Adipose tissue (tissue), 3 donors: ENCODE measurements around the gene NOXO1. TPM values are rescaled to one million over a fixed set of nuclear protein-coding genes. Genes with fewer than 3 reads are reported as not detected.

Experiments
- H3K27ac ChIP-seq: one replicate; pipeline ENCODE4 v1.5.1; 2013; ENCODE audit warnings: low read depth, low read length
- WGBS, 3 donors: extraction: QIAGEN DNeasy Blood & Tissue Kit; methylation state at CpG; one replicate each; pipeline ENCODE4 v1.1.7; 2013; 5-methylcytosine and 5-hydroxymethylcytosine counted together
- polyA plus RNA-seq, 3 donors: library from polyadenylated mRNA; stranded (reverse); fragments of 200-250 nt; gene quantifications; one replicate each; pipeline ENCODE4 v1.2.3, GENCODE V29; 2013
- donor health status: healthy with polysubstance abuse.
- donor health status: Bipolar disorder and iron deficiency.
- donor health status: healthy.

The NOXO1 gene
- polyA plus RNA-seq, 3 donors, result 0.15 to 0.67 TPM; not detected in 1

DNA sequence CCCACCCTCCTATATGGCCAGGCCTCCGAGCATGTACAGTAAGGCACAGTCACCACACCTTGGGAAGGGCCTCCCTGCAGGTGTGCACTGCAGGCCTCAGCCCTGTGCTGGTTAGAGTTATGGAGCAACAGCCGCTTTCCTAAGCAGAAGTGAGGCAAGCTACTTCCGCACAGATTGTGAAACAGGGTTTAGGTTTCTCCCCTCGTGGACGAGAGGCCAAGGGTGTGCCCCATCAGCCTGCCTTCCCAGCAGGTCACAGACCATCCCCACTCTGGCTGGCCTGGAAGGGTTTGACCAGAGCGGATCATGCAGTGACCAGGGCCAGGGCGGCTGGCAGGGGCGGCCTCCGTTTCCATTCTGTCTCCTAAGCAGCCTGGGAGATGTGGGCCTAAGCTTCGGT, 43.0 kb downstream of the NOXO1 start:
- WGBS, 3 donors, result 60 to 80% (median 75%) methylated on average over 10 of the region's 10 CpGs
- H3K27ac ChIP-seq, result no peak overlapping the region

DNA sequence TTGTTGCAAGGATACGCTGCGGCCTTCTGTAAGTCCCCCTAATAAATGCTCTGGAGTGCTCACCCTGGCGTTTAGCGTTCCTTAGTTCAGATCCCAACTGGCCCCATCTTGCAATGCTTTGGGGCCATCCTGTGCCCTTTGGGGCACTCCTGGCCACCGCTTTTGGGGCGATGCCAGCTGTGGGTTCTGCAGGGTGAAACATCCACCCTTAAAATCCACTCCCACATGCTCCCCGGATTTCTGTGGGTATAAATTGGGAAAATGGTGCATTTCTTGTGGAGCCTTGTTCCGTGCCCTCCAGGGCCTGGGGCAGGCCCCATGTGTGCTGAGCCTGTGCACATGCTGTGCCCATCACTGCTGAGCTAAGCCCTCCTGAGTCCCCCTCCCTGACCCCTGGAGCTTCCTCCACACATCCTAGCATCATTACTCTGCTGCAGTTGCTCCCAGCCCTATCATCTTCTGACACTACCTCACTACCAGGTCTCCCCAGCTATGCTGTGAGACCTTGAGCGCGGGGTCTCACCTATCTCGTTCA, 44.3 kb downstream of the NOXO1 start:
- H3K27ac ChIP-seq, result no peak overlapping the region
- WGBS, 3 donors, result 78 to 92% (median 88%) methylated on average over 11 of the region's 11 CpGs

- WGBS, 3 donors, result 49 to 70% (median 65%) methylated on average over 23 of the region's 23 CpGs
These were observed 48.1 kb downstream of the NOXO1 start for GRCh38 chr16:1933097-1933661.

DNA sequence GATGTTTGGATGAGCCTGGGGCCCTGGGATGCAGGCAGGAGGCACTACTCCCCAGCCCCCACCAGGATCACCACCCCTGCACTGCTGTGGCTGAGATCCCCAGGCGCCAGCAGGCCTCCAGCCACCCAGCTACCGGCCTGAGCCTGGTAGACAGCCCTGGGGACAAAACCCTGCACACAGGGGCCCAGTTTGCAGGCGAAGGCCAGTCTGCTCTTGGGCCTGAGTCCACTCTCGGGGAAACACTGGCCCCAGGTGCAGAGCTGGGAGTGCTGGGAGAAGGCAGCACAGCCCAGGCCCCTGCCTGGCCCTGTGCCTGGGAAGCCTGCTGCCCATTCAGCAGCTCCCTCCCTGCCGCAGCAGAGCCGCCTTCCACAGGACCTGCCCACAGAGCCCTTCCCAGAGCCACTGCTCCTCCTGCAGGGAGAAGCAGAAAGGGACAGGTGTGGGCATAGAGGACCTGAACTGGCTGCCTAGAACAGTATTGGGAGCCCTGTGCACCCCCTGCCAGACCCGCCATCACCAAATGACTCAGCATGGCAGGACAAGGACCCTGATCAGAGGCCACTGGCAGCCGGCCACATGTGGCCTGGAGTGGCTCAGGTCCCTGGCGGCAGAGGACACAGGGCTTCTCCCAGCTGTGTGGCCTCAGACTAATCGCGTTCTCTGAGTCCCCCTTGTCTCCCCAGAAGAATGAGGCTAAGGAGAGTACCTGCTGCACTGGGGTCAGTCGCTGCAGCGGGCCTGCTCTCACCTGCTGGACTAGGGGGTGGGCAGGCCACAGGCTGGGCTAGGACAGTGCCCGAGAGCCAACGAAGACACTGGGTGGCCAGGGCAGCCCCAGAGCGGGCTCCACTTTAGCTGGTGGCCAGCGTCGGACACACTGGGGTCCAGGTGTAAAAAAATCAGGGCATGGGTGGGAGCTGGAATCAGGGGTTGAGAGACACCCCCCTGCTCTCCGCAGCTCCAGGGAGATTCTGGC, 48.9 kb downstream of the NOXO1 start:
- 47 to 76% (median 71%) methylated on average over 19 of the region's 19 CpGs for WGBS, 3 donors

More at GRCh38 chr16:1933097-1933661, 48.1 kb downstream of the NOXO1 start:
- H3K27ac ChIP-seq, result no peak overlapping the region

GRCh38 chr16:1930338-1930720, 50.9 kb downstream of the NOXO1 start:
- WGBS, 3 donors, result 64 to 84% (median 73%) methylated on average over 9 to 10 of the region's 10 CpGs
- H3K27ac ChIP-seq, result no peak overlapping the region

More for the DNA sequence above, 48.9 kb downstream of the NOXO1 start:
- no peak overlapping the region for H3K27ac ChIP-seq

DNA sequence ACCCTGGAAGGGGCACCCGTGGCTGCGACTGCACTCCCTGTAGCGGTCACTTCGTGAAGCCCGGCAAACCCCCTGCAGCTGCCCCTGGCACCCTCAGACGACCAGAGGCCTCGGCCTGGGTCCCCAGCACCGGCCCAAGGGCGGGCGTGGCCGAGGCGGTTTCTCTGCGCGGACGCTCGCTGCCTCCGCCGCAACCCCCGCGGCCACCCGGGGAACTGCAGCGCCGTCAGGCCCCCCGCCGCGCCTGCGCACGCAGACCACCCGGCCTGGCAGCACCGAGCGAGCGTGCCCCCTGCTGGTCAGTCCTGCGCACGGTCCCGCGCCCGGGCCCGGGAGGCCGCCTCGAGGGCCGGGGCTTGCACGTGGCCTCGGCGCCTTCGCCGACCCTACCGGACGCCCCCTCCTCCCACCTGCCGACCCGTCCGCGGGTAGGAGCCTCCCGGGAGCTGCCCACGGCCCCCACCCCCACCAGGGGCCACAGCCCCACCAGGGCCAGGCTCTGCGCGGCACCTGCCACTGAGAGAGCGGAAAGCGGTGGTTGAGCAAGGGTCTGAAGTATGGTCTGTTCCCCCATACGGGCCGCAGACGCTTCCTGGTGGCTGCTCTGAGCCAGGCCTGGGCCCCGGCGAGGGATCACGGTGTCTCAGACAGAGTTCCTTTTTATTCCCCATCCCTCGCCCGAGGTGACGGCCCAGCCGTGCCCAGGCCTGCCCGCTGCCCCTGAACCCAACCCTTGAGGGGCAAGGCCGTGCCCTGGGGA, 51.5 kb downstream of the NOXO1 start:
- 9 to 20% (median 11%) methylated on average over 40 to 70 of the region's 70 CpGs for WGBS, 3 donors
- no peak overlapping the region for H3K27ac ChIP-seq

DNA sequence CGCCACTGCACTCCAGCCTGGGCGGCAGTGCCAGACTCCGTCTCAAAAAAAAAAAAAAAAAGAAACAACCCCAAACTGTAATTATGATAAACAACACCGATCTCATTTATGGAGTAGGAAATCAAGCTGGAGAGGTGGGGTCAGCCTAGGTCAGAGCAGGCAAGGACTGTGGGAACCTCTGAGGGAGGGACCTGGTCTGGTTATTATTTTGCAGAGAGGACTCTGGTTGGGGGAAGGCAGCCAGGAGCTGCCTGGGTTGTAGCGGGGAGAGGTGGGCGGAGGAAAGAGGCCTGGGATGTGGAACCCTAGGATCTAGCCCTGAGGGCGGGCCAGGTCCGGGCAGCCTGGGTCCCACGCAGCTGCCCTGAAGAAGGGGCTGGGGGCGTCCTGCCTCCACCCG, 52.2 kb downstream of the NOXO1 start:
- 10 to 17% (median 12%) methylated on average over 9 to 11 of the region's 11 CpGs for WGBS, 3 donors
- H3K27ac ChIP-seq, result no peak overlapping the region

Other genes starting within 250 kb of the NOXO1 start
- 10 to 100 TPM; 60.5 to 88.3 (median 79.7) TPM for gene NME3, start 209.9 kb downstream of the NOXO1 start, polyA plus RNA-seq
- 1 to 10 TPM; 4.6 to 8.0 (median 7.7) TPM for gene EME2, start 208.7 kb downstream of the NOXO1 start, polyA plus RNA-seq
- 100 to 1,000 TPM in 2 of 3 donors, 10 to 100 TPM in 1; 71.0 to 120 (median 108) TPM for gene MRPS34, start 208.3 kb downstream of the NOXO1 start, polyA plus RNA-seq
- gene SPSB3, start 198.9 kb downstream of the NOXO1 start, polyA plus RNA-seq, result 10 to 100 TPM; 73.8 to 87.2 (median 76.2) TPM
- gene NUBP2, start 198.5 kb downstream of the NOXO1 start, polyA plus RNA-seq, result 10 to 100 TPM; 53.8 to 71.8 (median 59.2) TPM
- 1 to 10 TPM in 2 of 3 donors, under 1 TPM in 1; 0.45 to 1.5 (median 1.4) TPM for gene IGFALS, start 187.8 kb downstream of the NOXO1 start, polyA plus RNA-seq
- gene HAGH, start 154.6 kb downstream of the NOXO1 start, polyA plus RNA-seq, result 100 to 1,000 TPM in 1 of 3 donors, 10 to 100 TPM in 2; 63.9 to 121 (median 71.3) TPM
- 10 to 100 TPM; 16.0 to 28.5 (median 21.1) TPM for gene FAHD1, start 154.3 kb downstream of the NOXO1 start, polyA plus RNA-seq
- under 1 TPM in 2 of 3 donors, not detected in 1; 0.03 to 0.07 TPM for gene MEIOB, start 109.3 kb downstream of the NOXO1 start, polyA plus RNA-seq
- under 1 TPM in 1 of 3 donors, not detected in 2; 0.56 TPM for gene HS3ST6, start 63.1 kb downstream of the NOXO1 start, polyA plus RNA-seq
- 100 to 1,000 TPM in 1 of 3 donors, 10 to 100 TPM in 2; 74.0 to 108 (median 85.5) TPM for gene MSRB1, start 38.3 kb downstream of the NOXO1 start, polyA plus RNA-seq
- gene RPL3L, start 26.8 kb downstream of the NOXO1 start, polyA plus RNA-seq, result 1 to 10 TPM in 1 of 3 donors, under 1 TPM in 1, not detected in 1; 0.03 to 1.2 TPM
- gene NDUFB10, start 21.9 kb downstream of the NOXO1 start, polyA plus RNA-seq, result 100 to 1,000 TPM; 146 to 274 (median 190) TPM
- gene RPS2, start 16.6 kb downstream of the NOXO1 start, polyA plus RNA-seq, result 1,000 to 10,000 TPM; 3,105 to 3,328 (median 3,324) TPM
- under 1 TPM in 1 of 3 donors, not detected in 2; 0.13 TPM for gene RNF151, start 14.6 kb downstream of the NOXO1 start, polyA plus RNA-seq
- gene TBL3, start 9.4 kb downstream of the NOXO1 start, polyA plus RNA-seq, result 10 to 100 TPM; 30.5 to 41.8 (median 41.6) TPM
- 10 to 100 TPM; 21.0 to 40.4 (median 30.8) TPM for gene GFER, start 2.7 kb upstream of the NOXO1 start, polyA plus RNA-seq
- gene SYNGR3, start 8.5 kb upstream of the NOXO1 start, polyA plus RNA-seq, result under 1 TPM in 2 of 3 donors, not detected in 1; 0.24 to 0.43 TPM
- gene ZNF598, start 28.4 kb upstream of the NOXO1 start, polyA plus RNA-seq, result 10 to 100 TPM; 24.1 to 45.6 (median 42.5) TPM
- under 1 TPM in 2 of 3 donors, not detected in 1; 0.54 to 0.68 TPM for gene NPW, start 38.3 kb upstream of the NOXO1 start, polyA plus RNA-seq
- 100 to 1,000 TPM in 2 of 3 donors, 10 to 100 TPM in 1; 28.8 to 317 (median 232) TPM for gene NHERF2, start 45.4 kb upstream of the NOXO1 start, polyA plus RNA-seq
- gene NTHL1, start 66.4 kb upstream of the NOXO1 start, polyA plus RNA-seq, result 10 to 100 TPM; 12.1 to 23.3 (median 14.5) TPM
- 10 to 100 TPM; 39.6 to 60.5 (median 46.8) TPM for gene TSC2, start 66.5 kb upstream of the NOXO1 start, polyA plus RNA-seq
- gene PKD1, start 154.4 kb upstream of the NOXO1 start, polyA plus RNA-seq, result 10 to 100 TPM; 36.9 to 89.6 (median 83.7) TPM
- 10 to 100 TPM in 1 of 3 donors, 1 to 10 TPM in 2; 1.4 to 24.8 (median 1.9) TPM for gene RAB26, start 167.2 kb upstream of the NOXO1 start, polyA plus RNA-seq
- gene TRAF7, start 174.3 kb upstream of the NOXO1 start, polyA plus RNA-seq, result 10 to 100 TPM; 24.3 to 42.1 (median 42.0) TPM
- gene CASKIN1, start 215.1 kb upstream of the NOXO1 start, polyA plus RNA-seq, result under 1 TPM; 0.22 to 0.35 (median 0.30) TPM
- gene MLST8, start 224.0 kb upstream of the NOXO1 start, polyA plus RNA-seq, result 10 to 100 TPM; 53.8 to 56.0 (median 53.9) TPM
- gene BRICD5, start 229.4 kb upstream of the NOXO1 start, polyA plus RNA-seq, result 1 to 10 TPM; 3.3 to 9.9 (median 9.2) TPM
- gene PGP, start 233.4 kb upstream of the NOXO1 start, polyA plus RNA-seq, result 10 to 100 TPM in 2 of 3 donors, 1 to 10 TPM in 1; 3.8 to 12.6 (median 10.7) TPM
- gene E4F1, start 242.1 kb upstream of the NOXO1 start, polyA plus RNA-seq, result 10 to 100 TPM; 11.6 to 19.3 (median 16.1) TPM